ENCODE results near the gene NEAT1.

GRCh38 chr11:65401073-65401802 lies 21.4 kb upstream of the NEAT1 start:
- TF ChIP-seq POLR2A (IDR thresholded peaks at IDR 0.05): no peak
- TF ChIP-seq CTCF (IDR thresholded peaks at IDR 0.05): no peak
